Effector memory CD4-positive, alpha-beta T cell (primary cell): ENCODE results near the gene MARK3.

Experiments
- DNase-seq, 3 donors: peaks; one replicate each; pipeline ENCODE4 v3.0.0-alpha.2; 2020
- H3K27ac ChIP-seq: 2 replicates; pipeline ENCODE4 v1.7.0; 2013; ENCODE audit warnings: mild to moderate bottlenecking, low read length, moderate library complexity; ENCODE audit not compliant: insufficient read depth, poor library complexity, severe bottlenecking
- H3K27me3 ChIP-seq: replicated peaks from 2 replicates; pipeline ENCODE4 v1.7.0; 2013; ENCODE audit warnings: mild to moderate bottlenecking, low read length; ENCODE audit not compliant: insufficient read depth, control insufficient read depth, poor library complexity, severe bottlenecking
- H3K36me3 ChIP-seq: 2 replicates; pipeline ENCODE4 v1.7.0; 2013; ENCODE audit warnings: mild to moderate bottlenecking, low read length, moderate library complexity; ENCODE audit not compliant: control insufficient read depth, insufficient read depth
- H3K4me1 ChIP-seq: 2 replicates; pipeline ENCODE4 v1.7.0; 2013; ENCODE audit warnings: low read length, mild to moderate bottlenecking; ENCODE audit not compliant: control insufficient read depth, insufficient read depth, poor library complexity, severe bottlenecking
- H3K4me3 ChIP-seq: 2 replicates; pipeline ENCODE4 v1.7.0; 2013; ENCODE audit warnings: low read length, low read depth, mild to moderate bottlenecking; ENCODE audit not compliant: insufficient read depth, poor library complexity, severe bottlenecking
- H3K9me3 ChIP-seq: 2 replicates; pipeline ENCODE4 v1.7.0; 2013; ENCODE audit warnings: mild to moderate bottlenecking, low read length, moderate library complexity; ENCODE audit not compliant: control insufficient read depth

MARK3 gene

GRCh38 chr14:103430358-103430757 lies 45.1 kb downstream of the MARK3 start:
- no peak for DNase-seq
- H3K4me3 ChIP-seq = no peak overlapping the region
- H3K27ac ChIP-seq = no peak overlapping the region
- H3K36me3 ChIP-seq = no peaks in the 10 kb centered on the region
- no peaks in the 10 kb centered on the region for H3K27me3 ChIP-seq
- peaks cover 13% of the 10 kb centered on the region for H3K4me1 ChIP-seq
- no peaks in the 10 kb centered on the region for H3K9me3 ChIP-seq

DNA sequence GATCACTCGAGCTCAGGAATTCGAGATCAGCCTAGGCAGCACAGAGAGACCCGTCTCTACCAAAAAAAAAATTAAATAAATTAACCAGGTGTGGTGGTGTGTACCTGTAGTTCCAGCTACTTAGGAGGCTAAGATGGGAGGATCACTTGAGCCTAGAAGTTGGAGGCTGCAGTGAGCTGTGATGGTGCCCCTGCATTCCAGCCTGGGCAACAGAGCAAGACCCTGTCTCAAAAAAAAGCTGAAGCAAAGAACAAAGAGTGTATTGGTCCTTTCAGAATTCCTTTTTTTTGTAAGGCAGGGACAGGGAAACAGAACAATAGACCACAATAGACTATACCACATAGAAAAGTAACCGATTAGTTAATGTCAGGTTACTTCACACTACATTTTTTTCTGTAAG lies 47.4 kb downstream of the MARK3 start:
- Histone ChIP-seq H3K27me3 (no peaks in the 10 kb centered on the region), H3K4me3 (no peak overlapping the region), H3K36me3 (peaks cover 3% of the 10 kb centered on the region), H3K27ac (no peak overlapping the region), H3K9me3 (no peaks in the 10 kb centered on the region), H3K4me1 (peaks cover 10% of the 10 kb centered on the region)
- DNase-seq = no peak

DNA sequence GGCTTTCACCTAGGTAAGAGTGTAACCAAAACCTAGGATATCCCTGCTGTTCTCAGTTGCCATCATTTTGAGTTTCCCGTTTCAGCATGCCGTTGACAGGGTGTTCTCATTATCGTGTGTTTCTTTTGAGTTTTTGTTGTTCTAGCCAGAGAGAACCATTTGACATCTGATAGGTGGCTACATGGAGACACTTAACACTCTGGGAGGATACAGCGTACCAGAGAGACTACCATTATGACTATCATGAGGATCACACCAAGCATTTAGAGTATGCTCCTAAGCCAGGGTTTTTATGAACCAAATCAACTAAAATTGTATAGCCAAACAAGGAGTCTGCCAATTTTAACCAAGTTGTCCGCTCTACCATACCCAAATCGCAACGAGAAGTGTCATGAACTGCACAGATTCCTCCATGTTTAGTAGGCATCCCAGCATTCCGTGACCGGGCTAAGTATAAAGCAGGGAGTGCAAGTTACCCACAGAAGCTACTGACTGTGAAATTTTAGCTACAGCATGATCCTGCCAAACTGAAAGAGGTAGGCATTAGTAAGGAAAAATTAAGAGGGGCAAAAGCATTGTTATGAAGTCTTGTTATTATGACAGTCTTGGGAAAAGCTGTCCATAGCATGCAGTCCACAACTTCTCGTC lies 48.8 kb downstream of the MARK3 start:
- H3K4me3 ChIP-seq = no peak overlapping the region
- no peak overlapping the region for H3K27ac ChIP-seq
- H3K9me3 ChIP-seq = no peaks in the 10 kb centered on the region
- DNase-seq = no peak
- H3K4me1 ChIP-seq = peaks cover 3% of the 10 kb centered on the region
- H3K36me3 ChIP-seq = peaks cover 3% of the 10 kb centered on the region
- no peaks in the 10 kb centered on the region for H3K27me3 ChIP-seq

DNA sequence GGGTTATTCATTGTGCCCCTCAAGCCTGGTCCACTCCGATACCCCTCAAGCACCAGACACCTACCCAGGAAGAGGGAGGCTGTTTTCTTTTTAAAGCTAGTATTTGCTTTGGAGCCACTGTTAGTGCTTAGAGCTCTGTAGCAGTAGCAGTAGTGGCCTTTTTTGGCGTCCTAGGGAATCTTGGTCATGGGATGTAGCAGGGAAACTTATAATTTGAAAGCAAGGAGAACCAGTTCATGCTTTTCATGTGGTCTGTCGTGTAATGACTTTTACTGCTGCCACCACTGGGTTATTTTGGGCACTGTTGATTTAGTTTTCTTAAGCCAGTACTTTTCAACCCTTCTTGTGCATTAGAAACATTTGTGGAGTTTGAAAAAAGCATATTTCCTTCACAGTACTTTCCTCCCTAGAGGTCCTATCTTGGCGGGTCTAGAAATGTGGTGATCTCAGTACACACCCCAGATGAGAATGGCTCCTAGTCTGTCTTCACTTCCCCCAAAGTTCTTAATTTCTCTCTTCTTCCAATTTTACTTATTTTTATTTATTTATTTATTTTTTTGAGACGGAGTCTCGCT lies 49.7 kb downstream of the MARK3 start:
- Histone ChIP-seq H3K4me3 (no peak overlapping the region), H3K36me3 (peaks cover 3% of the 10 kb centered on the region), H3K4me1 (no peaks in the 10 kb centered on the region), H3K27me3 (no peaks in the 10 kb centered on the region), H3K9me3 (no peaks in the 10 kb centered on the region), H3K27ac (no peak overlapping the region)
- no peak for DNase-seq

DNA sequence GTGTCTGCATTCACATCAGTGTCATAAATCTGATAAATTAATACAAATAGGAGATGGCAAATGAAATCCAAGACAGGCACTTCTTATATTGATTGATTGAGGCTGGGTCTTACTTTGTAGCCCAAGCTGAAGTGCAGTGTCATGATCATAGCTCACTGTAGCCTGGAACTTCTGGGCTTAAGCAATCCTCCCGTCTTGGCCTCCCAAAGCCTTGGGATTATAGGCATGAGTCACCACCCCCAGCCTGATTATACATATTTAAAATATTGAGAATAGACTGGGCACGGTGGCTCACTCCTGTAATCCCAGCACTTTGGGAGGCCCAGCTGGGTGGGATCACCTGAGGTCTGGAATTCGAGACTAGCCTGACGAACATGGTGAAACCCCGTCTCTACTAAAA lies 51.3 kb downstream of the MARK3 start:
- H3K27me3 ChIP-seq = no peaks in the 10 kb centered on the region
- no peaks in the 10 kb centered on the region for H3K9me3 ChIP-seq
- H3K27ac ChIP-seq = no peak overlapping the region
- peaks cover 8% of the 10 kb centered on the region for H3K36me3 ChIP-seq
- no peaks in the 10 kb centered on the region for H3K4me1 ChIP-seq
- DNase-seq = no peak
- H3K4me3 ChIP-seq = no peak overlapping the region

- Histone ChIP-seq H3K9me3 (no peaks in the 10 kb centered on the region), H3K27ac (no peak overlapping the region)
- no peak for DNase-seq
Measured at GRCh38 chr14:103442288-103442687, 57.1 kb downstream of the MARK3 start.

DNA sequence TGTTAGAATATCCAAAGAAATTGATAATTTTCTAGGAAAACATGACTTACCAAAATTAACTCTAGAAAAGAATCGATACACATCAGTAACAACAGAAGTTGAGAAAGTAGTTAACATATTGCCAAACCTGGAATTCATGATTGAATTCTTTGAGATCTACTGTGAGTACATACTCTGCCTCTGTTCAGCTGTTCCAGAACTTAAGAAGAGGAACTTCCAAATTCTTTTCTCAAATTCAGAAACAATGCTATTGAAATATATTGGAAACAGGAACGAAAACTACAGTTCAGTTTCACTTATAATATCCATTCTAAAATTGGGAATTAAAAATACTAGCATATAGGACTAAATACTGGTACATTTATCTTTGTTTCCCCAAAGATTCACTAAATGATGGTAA lies 57.9 kb downstream of the MARK3 start:
- Histone ChIP-seq H3K27me3 (no peaks in the 10 kb centered on the region), H3K36me3 (peaks cover 10% of the 10 kb centered on the region), H3K27ac (no peak overlapping the region), H3K4me3 (no peak overlapping the region), H3K4me1 (no peaks in the 10 kb centered on the region), H3K9me3 (no peaks in the 10 kb centered on the region)
- no peak for DNase-seq

More at GRCh38 chr14:103442288-103442687, 57.1 kb downstream of the MARK3 start:
- Histone ChIP-seq H3K4me1 (no peaks in the 10 kb centered on the region), H3K27me3 (no peaks in the 10 kb centered on the region), H3K36me3 (peaks cover 10% of the 10 kb centered on the region), H3K4me3 (no peak overlapping the region)

DNA sequence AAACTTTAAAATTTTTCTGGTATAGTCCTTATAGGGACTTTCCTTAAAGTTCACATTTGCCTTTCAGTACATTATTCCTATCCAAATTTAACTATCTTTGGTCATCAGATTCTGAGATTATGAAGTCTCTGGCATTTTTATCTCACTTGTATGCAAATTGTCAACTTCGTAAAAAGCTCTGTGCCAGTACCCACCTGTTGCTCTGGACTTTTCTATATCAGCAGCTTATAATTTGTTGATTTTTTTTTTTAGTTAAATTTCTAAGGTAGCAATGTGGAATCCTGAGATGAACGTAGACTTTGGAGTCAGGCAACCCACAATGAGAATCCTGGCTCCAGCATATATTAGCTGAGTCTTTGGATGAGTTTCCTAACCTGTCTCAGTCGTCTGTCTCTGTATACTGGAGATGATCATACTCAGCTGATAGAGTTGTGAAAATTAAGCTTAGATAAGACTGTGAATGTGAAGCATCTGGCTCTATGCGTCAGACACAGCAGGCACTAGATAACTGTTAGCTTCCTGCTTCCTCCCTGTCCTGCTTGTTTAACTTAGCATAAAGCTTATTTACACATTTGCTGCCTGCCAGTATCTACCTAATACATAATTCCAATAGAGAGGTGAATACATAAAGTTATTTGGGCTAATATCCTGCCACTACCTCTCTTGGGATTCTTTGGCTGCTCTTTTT lies 59.8 kb downstream of the MARK3 start:
- no peak for DNase-seq
- H3K27ac ChIP-seq = no peak overlapping the region
- H3K27me3 ChIP-seq = no peaks in the 10 kb centered on the region

GRCh38 chr14:103445806-103446205 lies 60.6 kb downstream of the MARK3 start:
- Histone ChIP-seq H3K4me3 (no peak overlapping the region), H3K4me1 (no peaks in the 10 kb centered on the region), H3K27ac (no peak overlapping the region), H3K27me3 (no peaks in the 10 kb centered on the region), H3K36me3 (peaks cover 8% of the 10 kb centered on the region), H3K9me3 (no peaks in the 10 kb centered on the region)
- DNase-seq = no peak

More for the DNA sequence above, 59.8 kb downstream of the MARK3 start:
- H3K4me3 ChIP-seq = no peak overlapping the region
- no peaks in the 10 kb centered on the region for H3K4me1 ChIP-seq
- peaks cover 10% of the 10 kb centered on the region for H3K36me3 ChIP-seq
- no peaks in the 10 kb centered on the region for H3K9me3 ChIP-seq

- no peak for DNase-seq
- H3K27me3 ChIP-seq = no peaks in the 10 kb centered on the region
- H3K36me3 ChIP-seq = peaks cover 10% of the 10 kb centered on the region
- H3K4me1 ChIP-seq = no peaks in the 10 kb centered on the region
- no peaks in the 10 kb centered on the region for H3K9me3 ChIP-seq
- H3K27ac ChIP-seq = no peak overlapping the region
- no peak overlapping the region for H3K4me3 ChIP-seq
Measured at GRCh38 chr14:103448097-103448496, 62.9 kb downstream of the MARK3 start.
